GM12891 (cell line): ENCODE results near the gene PRSS57.

Source experiments
- POLR2A ChIP-seq: IDR thresholded peaks from 2 replicates; pipeline ENCODE4 v1.6.1; 2011; ENCODE audit warnings: low read depth, low read length, control low read depth
- POLR2AphosphoS5 ChIP-seq: IDR thresholded peaks from 2 replicates; pipeline ENCODE4 v1.6.1; 2011; ENCODE audit warnings: low read depth, low read length, control low read depth
- TAF1 ChIP-seq: IDR thresholded peaks from 2 replicates; pipeline ENCODE4 v1.6.1; 2011; ENCODE audit warnings: low read depth, low read length, control low read depth

DNA sequence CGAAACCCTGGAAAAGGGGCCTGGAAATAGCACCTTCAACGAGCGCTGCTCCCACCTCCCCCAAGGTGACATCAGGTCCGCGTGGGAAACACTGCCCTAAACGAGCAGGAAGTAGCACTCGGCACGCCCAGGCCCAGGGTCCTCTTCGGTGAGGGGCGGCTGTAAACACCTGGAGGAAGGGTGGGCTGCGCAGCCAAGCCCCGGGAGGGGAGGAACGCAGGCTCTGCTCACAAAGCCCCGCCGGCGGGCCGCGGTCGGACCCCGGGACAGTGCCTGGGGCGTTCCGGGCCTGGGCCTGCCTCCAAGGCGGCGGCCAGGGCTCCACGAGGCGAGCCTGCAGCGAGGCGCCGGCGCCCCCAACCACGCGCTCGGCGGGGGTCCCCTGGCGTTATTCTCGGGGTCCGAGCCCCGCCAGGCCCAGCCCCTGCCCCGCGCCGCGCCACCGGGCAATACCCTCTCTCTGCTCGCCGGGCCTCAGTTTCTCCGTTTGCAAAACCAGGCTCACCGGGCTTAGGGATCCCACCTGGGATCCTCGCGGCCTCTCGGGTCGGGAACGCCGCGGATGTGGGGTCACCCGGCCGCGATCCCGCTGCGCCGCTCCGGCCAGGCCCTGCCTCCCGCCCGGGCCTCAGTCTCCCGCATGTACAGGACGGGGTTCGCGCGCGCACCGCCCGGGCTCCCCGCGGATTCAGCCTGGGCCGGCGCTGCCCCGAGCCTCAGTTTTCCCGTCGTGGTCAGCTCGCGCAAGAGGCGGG lies 32.9 kb downstream of the PRSS57 start:
- peak; percentile 63 for TF ChIP-seq POLR2A
- TF ChIP-seq POLR2AphosphoS5, result peak; percentile 39; the same call in 1 of the 2 replicates
- TF ChIP-seq TAF1, result no peak
